ENCODE data around the gene ZKSCAN1.

Gene ZKSCAN1

DNA sequence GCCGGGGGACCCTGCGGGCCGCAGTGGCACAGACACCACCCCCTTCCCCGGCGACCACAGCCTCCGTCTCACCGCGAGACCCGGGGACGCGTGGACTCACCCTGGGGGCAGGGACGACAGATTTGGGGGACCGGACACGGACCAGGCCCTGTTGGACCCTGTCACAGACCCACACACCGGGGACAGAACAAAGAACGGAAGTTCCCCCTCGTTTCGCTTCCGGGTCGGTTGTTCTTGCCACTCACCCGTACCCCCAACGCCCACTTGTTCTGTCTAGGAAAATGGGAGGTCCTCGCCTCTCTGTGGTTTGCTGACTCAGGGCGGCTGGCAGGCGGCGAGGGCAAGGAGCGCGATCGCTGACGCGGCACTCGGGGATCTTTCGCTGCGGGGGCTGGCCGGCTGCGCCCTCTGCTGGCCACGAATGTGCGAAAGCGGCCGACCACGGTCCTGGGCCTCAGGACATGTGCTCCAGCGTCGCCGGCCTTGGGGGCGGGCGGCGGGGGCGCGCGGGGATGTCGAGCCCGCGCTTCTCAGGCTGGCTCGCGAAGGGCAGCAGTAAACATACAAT lies 66.2 kb downstream of the ZKSCAN1 start, which contains the start of gene ZNF3:
ZNF3 (minus strand) TSS at position 189 of the 568 bp plus-strand sequence. CDS start 4,366 bp downstream, outside the sequence.
- peak; percentile 98 for DNase-seq

DNA sequence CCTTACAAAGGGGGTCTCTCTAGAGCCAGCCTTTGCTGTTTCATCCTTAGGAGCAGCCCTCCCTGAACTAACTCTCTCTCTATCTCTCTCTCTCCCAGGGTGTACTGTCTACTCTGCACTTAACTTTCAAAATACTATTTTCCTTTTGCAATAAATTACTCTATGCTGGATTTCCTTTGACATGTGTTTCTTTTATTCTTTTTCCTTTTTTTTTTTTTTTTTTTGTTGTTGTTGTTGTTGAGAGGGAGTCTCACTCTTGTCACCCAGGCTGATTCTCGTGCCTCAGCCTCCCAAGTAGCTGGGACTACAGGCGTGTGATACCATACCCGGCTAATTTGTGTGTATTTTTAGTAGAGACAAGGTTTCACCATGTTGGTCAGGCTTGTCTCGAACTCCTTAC lies 67.6 kb downstream of the ZKSCAN1 start:
- no peak for DNase-seq

DNA sequence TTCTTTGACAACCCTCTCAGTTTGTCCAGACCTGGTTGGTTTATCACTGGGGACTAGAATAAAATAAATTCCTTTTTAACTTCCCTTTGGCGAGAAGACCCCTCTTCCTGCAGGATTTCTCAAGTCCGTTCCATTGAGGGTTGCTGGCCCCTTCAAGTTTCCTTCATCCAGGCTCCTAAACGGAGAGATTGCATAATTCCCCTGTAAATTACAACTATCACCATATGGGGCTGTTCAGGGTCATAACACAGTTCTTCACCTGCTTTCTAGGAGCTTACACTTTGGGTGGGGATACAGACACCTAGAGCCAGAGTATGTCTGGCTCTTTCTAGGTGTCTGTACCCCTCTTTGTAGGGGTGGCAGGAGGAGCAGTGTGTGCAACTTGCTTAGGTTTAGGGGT lies 70.1 kb downstream of the ZKSCAN1 start:
- DNase-seq: no peak

DNA sequence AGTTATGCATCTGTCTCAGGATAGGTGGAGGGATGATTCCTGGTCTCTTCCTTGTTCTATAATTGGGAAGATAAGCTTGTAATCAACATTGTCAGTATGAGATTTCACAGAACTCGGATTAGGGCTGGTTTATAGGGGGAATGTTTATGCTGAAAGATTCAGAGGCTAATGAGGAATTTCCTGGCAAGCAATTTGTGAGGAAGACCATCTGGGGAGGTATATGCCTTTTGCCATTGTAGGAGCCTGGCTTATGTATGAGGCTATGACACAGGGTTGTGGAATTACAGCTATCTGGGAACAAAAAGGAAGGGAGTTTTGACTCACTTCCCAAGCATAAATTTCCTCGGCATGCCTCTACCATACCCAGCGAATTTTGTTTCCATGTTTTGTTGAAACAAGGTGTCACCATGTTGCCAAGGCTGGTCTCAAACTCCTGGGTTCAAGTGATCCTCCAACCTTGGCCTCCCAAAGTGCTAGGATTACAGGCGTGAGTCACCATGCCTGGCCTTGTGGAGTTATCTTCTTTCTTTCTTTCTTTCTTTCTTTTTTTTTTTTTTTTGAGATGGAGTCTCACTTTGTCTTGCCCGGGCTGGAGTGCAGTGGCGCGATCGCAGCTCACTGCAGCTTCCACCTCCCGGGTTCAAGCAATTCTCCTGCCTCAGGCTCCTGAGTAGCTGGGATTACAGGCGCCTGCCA lies 71.8 kb downstream of the ZKSCAN1 start:
- no peak for DNase-seq

DNA sequence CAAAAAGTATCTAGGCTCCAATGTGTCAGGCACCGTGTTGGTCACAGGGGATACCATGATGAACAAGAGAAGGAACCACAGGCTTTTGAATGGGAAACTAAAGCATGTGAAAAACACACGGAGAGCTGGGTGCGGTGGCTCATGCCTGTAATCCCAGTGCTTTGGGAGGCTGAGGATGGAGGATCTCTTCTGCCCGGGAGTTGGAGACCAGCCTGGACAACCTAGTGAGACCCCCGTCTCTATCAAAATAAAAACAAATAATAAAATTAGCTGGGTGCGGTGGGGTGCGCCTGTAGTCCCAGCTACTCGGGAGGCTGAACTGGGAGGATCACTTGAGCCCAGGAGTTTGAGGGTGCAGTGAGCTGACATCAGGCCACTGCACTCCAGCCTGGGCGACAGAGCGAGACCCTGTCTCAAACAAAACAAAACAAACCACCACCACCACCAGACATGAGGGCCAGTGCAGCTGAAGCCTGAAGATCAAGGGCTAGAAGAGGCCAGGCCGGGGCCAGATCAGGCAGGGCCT lies 72.8 kb downstream of the ZKSCAN1 start:
- DNase-seq: no peak

DNA sequence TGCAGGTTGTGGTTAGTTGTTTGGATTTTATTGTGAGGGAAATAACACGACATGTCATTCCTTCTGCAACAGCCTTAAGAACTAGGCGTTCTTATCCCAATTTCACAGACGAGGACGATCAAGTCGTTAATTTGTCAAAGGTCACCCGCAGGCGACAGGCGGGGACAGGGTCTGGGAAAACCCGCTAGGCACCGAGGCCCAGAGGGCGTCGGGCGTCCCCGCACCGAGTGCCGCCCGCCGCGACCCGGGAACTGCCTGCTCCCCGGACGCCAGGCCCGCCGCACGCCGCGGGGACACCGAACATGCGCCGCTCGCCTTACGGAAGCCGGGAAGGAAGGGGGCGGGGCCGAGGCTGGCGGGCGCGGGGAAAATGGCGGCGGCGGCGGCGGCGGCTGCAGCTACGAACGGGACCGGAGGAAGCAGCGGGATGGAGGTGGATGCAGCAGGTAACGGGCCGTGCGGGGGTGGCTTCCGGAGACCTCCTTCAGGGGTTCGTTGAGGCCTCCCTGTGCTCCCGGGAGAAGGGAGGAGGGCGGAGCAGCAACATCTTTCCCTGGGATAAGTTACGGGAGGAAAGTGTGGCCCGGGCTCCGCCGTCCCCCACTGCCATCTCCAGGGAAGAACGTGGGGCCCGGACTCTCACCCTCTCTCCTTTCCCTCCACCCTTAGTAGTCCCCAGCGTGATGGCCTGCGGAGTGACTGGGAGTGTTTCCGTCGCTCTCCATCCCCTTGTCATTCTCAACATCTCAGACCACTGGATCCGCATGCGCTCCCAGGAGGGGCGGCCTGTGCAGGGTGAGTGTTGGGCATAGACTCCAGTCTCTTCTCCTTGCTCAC lies 73.4 kb downstream of the ZKSCAN1 start, which contains the start of gene COPS6:
COPS6 (plus strand) TSS at position 349 of the 837 bp plus-strand sequence; CDS start at position 371, 22 bp downstream.
- peak; percentile 47 to 71 for DNase-seq

DNA sequence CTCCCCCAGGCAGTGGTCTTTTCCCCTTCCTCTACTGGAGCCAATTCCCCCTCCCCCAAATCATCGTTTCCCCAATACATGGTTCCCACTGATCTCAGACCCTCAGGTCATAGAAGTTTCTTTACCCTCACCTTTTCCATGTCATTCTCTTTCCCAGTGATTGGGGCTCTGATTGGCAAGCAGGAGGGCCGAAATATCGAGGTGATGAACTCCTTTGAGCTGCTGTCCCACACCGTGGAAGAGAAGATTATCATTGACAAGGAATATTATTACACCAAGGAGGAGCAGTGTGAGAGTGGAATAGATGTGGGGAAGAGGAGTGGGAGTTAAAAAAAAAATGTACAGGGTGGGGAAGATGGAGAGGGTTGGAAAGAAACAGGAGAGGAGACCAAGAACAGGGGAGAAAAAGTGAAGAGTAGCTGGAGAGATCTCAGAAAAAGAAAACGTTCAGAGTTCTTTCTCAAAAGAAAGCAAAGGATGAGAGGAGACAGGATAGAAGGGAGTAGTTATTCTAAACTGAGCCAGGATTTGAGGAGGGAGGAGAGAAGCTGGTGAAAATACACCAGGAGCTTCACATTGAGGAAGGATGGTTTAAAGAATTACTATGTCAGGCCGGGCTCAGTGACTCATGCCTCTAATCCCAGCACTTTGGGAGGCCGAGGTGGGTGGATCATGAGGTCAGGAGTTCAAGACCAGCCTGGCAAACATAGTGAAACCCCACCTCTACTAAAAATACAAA lies 74.2 kb downstream of the ZKSCAN1 start:
- DNase-seq: no peak

DNA sequence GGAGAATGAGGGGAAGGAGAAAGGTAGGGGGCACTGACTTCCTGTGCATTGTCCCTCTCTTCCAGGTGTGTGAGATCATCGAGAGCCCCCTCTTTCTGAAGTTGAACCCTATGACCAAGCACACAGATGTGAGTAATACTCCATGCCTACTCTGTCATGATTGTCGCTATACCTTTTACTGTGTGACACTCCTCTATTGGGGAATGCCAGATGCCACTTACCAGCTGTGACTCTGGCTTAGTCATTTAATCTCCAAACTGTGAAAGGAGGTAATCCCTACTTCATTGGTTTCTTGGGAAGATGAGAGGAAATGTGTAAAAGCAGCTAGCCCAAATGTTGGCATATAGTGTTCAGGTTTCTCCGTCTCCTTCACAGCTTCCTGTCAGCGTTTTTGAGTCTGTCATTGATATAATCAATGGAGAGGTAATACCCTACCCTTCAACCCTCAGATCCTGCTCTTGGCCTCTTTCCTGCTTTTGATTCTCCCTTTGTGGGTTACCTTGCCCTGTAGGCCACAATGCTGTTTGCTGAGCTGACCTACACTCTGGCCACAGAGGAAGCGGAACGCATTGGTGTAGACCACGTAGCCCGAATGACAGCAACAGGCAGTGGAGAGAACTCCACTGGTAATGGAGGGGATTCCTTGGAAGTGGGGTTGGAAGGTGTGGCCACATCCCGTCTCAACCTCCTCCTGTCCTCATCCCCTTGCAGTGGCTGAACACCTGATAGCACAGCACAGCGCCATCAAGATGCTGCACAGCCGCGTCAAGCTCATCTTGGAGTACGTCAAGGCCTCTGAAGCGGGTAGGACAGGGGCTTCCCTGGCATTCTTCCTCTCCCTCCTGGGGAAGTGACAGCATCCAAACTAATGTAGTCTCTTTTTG lies 75.4 kb downstream of the ZKSCAN1 start:
- no peak for DNase-seq

Measured in NCI-H187 (cell line).